ENCODE results near the gene BCL11A.

GRCh38 chr2:60509066-60509465 lies 44.4 kb downstream of the BCL11A start:
- TF ChIP-seq POLR2A (IDR thresholded peaks at IDR 0.05; ENCODE audit: low read length) (no peak), GATA1 (IDR thresholded peaks at IDR 0.05; ENCODE audit: low read depth, low read length) (no peak)

Measured in erythroblast (primary cell).